Calu3 (cell line): ENCODE data around the gene UGT1A7. TPM values are rescaled to one million over a fixed set of nuclear protein-coding genes. Genes with fewer than 3 reads are reported as not detected.

Experiments
- BruUV-seq: library from RNA; stranded (reverse); fragments of 400-500 nt; replicated peaks from 2 replicates; lab custom pipeline; 2021; lab: Mats Ljungman, UMichigan
- CTCF ChIA-PET: fragments of 300-600 bp; sonication (Branson Sonifier 250); formaldehyde crosslinking; loops from one replicate; lab custom pipeline; 2022; ENCODE audit warnings: antibody characterized with exemption; lab: Charles Lee
- DNase-seq: peaks from one replicate; pipeline ENCODE4 v3.0.0; 2022
- H3K27ac Mint-ChIP-seq: one replicate; pipeline ENCODE4 v1.8.0; 2022; ENCODE audit warnings: mixed read lengths; ENCODE audit not compliant: unreplicated experiment
- H3K27me3 Mint-ChIP-seq: one replicate; pipeline ENCODE4 v1.8.0; 2022; ENCODE audit warnings: mixed read lengths; ENCODE audit not compliant: unreplicated experiment
- H3K36me3 Mint-ChIP-seq: one replicate; pipeline ENCODE4 v1.8.0; 2022; ENCODE audit warnings: mild to moderate bottlenecking, moderate library complexity, mixed read lengths; ENCODE audit not compliant: insufficient read depth, unreplicated experiment
- H3K4me1 Mint-ChIP-seq: one replicate; pipeline ENCODE4 v1.8.0; 2022; ENCODE audit warnings: mild to moderate bottlenecking, low read depth, mixed read lengths; ENCODE audit not compliant: unreplicated experiment
- H3K4me3 Mint-ChIP-seq: one replicate; pipeline ENCODE4 v1.8.0; 2022; ENCODE audit warnings: mild to moderate bottlenecking, low read depth, moderate library complexity, mixed read lengths; ENCODE audit not compliant: unreplicated experiment
- H3K9me3 Mint-ChIP-seq: one replicate; pipeline ENCODE4 v1.8.0; 2022; ENCODE audit warnings: low read depth, mixed read lengths; ENCODE audit not compliant: unreplicated experiment
- intact Hi-C: fragments of 100-400 bp; cut with micrococcal nuclease; formaldehyde crosslinking; loops from one replicate; pipeline ENCODE4 v1.10.0; 2022; ENCODE audit not compliant: unreplicated experiment
- total RNA-seq: library from RNA; stranded (reverse); gene quantifications from 2 replicates; pipeline ENCODE4 v1.2.3, GENCODE V29; 2022
- TF ChIP-seq, protein P1 (sequence below): fragments of 200-600 bp; IDR thresholded peaks from one replicate; pipeline ENCODE4 v1.8.0; 2022; ENCODE audit warnings: antibody characterized with exemption; ENCODE audit not compliant: unreplicated experiment

UGT1A7 gene
- total RNA-seq, 1 experiment from 2014 or later: 7.2 TPM

GRCh38 chr2:233795735-233796171 is 114.1 kb downstream of the UGT1A7 start:
- Mint-ChIP-seq H3K4me3 (no peak overlapping the region), H3K27ac (no peak overlapping the region), H3K36me3 (no peaks in the 10 kb centered on the region), H3K4me1 (peaks cover 7% of the 10 kb centered on the region), H3K9me3 (no peaks in the 10 kb centered on the region), H3K27me3 (peaks cover 2% of the 10 kb centered on the region)
- no TSS peak for BruUV-seq
- TF ChIP-seq, protein P1, sequence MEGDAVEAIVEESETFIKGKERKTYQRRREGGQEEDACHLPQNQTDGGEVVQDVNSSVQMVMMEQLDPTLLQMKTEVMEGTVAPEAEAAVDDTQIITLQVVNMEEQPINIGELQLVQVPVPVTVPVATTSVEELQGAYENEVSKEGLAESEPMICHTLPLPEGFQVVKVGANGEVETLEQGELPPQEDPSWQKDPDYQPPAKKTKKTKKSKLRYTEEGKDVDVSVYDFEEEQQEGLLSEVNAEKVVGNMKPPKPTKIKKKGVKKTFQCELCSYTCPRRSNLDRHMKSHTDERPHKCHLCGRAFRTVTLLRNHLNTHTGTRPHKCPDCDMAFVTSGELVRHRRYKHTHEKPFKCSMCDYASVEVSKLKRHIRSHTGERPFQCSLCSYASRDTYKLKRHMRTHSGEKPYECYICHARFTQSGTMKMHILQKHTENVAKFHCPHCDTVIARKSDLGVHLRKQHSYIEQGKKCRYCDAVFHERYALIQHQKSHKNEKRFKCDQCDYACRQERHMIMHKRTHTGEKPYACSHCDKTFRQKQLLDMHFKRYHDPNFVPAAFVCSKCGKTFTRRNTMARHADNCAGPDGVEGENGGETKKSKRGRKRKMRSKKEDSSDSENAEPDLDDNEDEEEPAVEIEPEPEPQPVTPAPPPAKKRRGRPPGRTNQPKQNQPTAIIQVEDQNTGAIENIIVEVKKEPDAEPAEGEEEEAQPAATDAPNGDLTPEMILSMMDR: no peak
- intact Hi-C loops: no loop called here
- DNase-seq: no peak
- CTCF ChIA-PET: interaction anchor here (0.7 kb wide), 1 partner anchor 85 kb away, joined by 6 read pairs; no protein-coding TSS in a partner anchor

- TF ChIP-seq, protein P1: no peak
- H3K36me3 Mint-ChIP-seq: no peaks in the 10 kb centered on the region
Observed at GRCh38 chr2:233796254-233796653, 114.6 kb downstream of the UGT1A7 start.

GRCh38 chr2:233798335-233799086 is 116.8 kb downstream of the UGT1A7 start:
- H3K4me1 Mint-ChIP-seq: peaks cover 14% of the 10 kb centered on the region
- CTCF ChIA-PET: no interaction called here
- BruUV-seq: no TSS peak
- H3K27ac Mint-ChIP-seq: no peak overlapping the region
- no peaks in the 10 kb centered on the region for H3K27me3 Mint-ChIP-seq
- H3K9me3 Mint-ChIP-seq: no peaks in the 10 kb centered on the region
- DNase-seq: no peak
- TF ChIP-seq, protein P1: no peak
- intact Hi-C loops: no loop called here
- H3K4me3 Mint-ChIP-seq: no peak overlapping the region
- H3K36me3 Mint-ChIP-seq: no peaks in the 10 kb centered on the region

More at GRCh38 chr2:233796254-233796653, 114.6 kb downstream of the UGT1A7 start:
- Mint-ChIP-seq H3K27ac (no peak overlapping the region), H3K4me3 (no peak overlapping the region), H3K9me3 (no peaks in the 10 kb centered on the region), H3K27me3 (no peaks in the 10 kb centered on the region), H3K4me1 (peaks cover 12% of the 10 kb centered on the region)
- intact Hi-C loops: no loop called here
- no TSS peak for BruUV-seq
- CTCF ChIA-PET: interaction anchor here (0.7 kb wide), 1 partner anchor 84 kb away, joined by 6 read pairs; no protein-coding TSS in a partner anchor
- no peak for DNase-seq

- BruUV-seq: no TSS peak
- no peaks in the 10 kb centered on the region for H3K27me3 Mint-ChIP-seq
- no peak overlapping the region for H3K27ac Mint-ChIP-seq
- TF ChIP-seq, protein P1: no peak
- peaks cover 14% of the 10 kb centered on the region for H3K4me1 Mint-ChIP-seq
- CTCF ChIA-PET: no interaction called here
- H3K4me3 Mint-ChIP-seq: no peak overlapping the region
- no peak for DNase-seq
- intact Hi-C loops: no loop called here
- H3K36me3 Mint-ChIP-seq: no peaks in the 10 kb centered on the region
- no peaks in the 10 kb centered on the region for H3K9me3 Mint-ChIP-seq
Observed at GRCh38 chr2:233799087-233799665, 117.5 kb downstream of the UGT1A7 start.
